BLaER1 treated with 17β-estradiol and CSF1 and Interleukin-3, amounts not matched to agents 10 nM and 100 nM (cell line): ENCODE data around the gene CP.
"Not testable (repeated sequence)": the region's sequence is repeated elsewhere in the genome, so short reads cannot be mapped to it uniquely, and the experiment has no call there.

ENCODE experiments used
- H3K27ac ChIP-seq, 11 experiments: shearing (Covaris generic); formaldehyde crosslinking; 2 replicates each; pipeline ENCODE4 v1.8.1; 2022
- H3K27me3 ChIP-seq, 11 experiments: shearing (Covaris generic); formaldehyde crosslinking; 2 replicates each; pipeline ENCODE4 v1.8.1; 2022
- H3K36me3 ChIP-seq, 11 experiments: shearing (Covaris generic); formaldehyde crosslinking; 2 replicates each; pipeline ENCODE4 v1.8.1; 2022
- H3K4me1 ChIP-seq, 10 experiments: shearing (Covaris generic); formaldehyde crosslinking; 2 replicates each; pipeline ENCODE4 v1.8.1; 2022
- H3K4me2 ChIP-seq, 11 experiments: shearing (Covaris generic); formaldehyde crosslinking; 2 replicates each; pipeline ENCODE4 v1.8.1; 2022
- H3K4me3 ChIP-seq, 10 experiments: shearing (Covaris generic); formaldehyde crosslinking; 2 replicates each; pipeline ENCODE4 v1.8.1; 2022
- H3K9ac ChIP-seq, 11 experiments: shearing (Covaris generic); formaldehyde crosslinking; 2 replicates each; pipeline ENCODE4 v1.8.1; 2022
- H3K9me3 ChIP-seq, 11 experiments: shearing (Covaris generic); formaldehyde crosslinking; replicated peaks in 1 of 11; 2 replicates each; pipeline ENCODE4 v1.8.1; 2022
- H4K20me1 ChIP-seq, 11 experiments: shearing (Covaris generic); formaldehyde crosslinking; 2 replicates each; pipeline ENCODE4 v1.8.1; 2022
- Cebpa-rat ChIP-seq, 11 experiments: shearing (Covaris generic); IDR thresholded peaks; 2 replicates each; pipeline ENCODE4 v1.8.1; 2022

Gene CP

GRCh38 chr3:149234671-149235245 is 13.1 kb upstream of the CP start:
- H3K27ac ChIP-seq: no peak overlapping the region
- H3K27me3 ChIP-seq: no peaks in the 10 kb centered on the region
- peaks cover 0 to 26% (median 0%) of the 10 kb centered on the region in 10 experiments; a peak in 7 of 20 replicates for H3K4me1 ChIP-seq
- TF ChIP-seq Cebpa-rat (IDR thresholded peaks at IDR 0.05): no peak
- H3K9me3 ChIP-seq: peaks cover 0 to 14% (median 0%) of the 10 kb centered on the region in 11 experiments; a peak in 5 of 22 replicates
- peak overlapping the region in 4 of 11 experiments; percentile 18 to 52 (median 48); a peak in 6 of 22 replicates for H3K4me2 ChIP-seq
- no peaks in the 10 kb centered on the region for H3K36me3 ChIP-seq
- no peak overlapping the region for H3K9ac ChIP-seq
- H3K4me3 ChIP-seq: no peak overlapping the region
- H4K20me1 ChIP-seq: no peaks in the 10 kb centered on the region

- Histone ChIP-seq H3K4me2 (peak overlapping the region in 2 of 11 experiments; percentile 30 to 34; a peak in 3 of 22 replicates), H3K27ac (no peak overlapping the region), H3K36me3 (no peaks in the 10 kb centered on the region), H3K27me3 (no peaks in the 10 kb centered on the region), H3K4me1 (peaks cover 0 to 26% (median 0%) of the 10 kb centered on the region in 10 experiments; a peak in 7 of 20 replicates), H4K20me1 (no peaks in the 10 kb centered on the region), H3K4me3 (no peak overlapping the region), H3K9ac (no peak overlapping the region), H3K9me3 (peaks cover 0 to 14% (median 0%) of the 10 kb centered on the region in 11 experiments; a peak in 5 of 22 replicates)
- TF ChIP-seq Cebpa-rat (IDR thresholded peaks at IDR 0.05): no peak
Observed at GRCh38 chr3:149233323-149233722, 11.7 kb upstream of the CP start.

DNA sequence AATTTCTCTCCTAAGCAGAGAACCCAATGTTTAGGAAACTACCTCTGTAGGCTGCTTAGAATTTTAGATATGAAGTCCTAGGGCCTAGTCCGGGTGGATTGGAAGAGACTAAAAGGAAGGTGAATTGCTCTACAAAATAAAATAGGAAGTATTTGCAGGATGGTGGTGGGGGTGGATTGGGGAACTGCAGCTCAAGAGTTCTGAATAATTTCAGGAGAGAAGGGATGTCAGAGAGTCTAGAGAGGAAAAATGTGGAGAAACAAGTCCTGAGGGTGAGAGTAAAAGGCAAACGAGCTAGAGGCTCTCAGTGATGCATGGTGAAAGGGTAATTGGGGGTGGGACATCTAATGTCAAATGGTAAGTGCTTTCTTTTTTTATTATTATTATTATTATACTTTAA is 10.2 kb upstream of the CP start:
- Histone ChIP-seq H4K20me1 (no peaks in the 10 kb centered on the region), H3K9ac (no peak overlapping the region), H3K9me3 (peaks cover 0 to 10% (median 0%) of the 10 kb centered on the region in 11 experiments; a peak in 5 of 22 replicates), H3K4me2 (peak overlapping the region in 2 of 11 experiments; percentile 20 to 36; a peak in 1 of 22 replicates), H3K36me3 (no peaks in the 10 kb centered on the region), H3K27me3 (no peaks in the 10 kb centered on the region), H3K4me3 (no peak overlapping the region), H3K27ac (no peak overlapping the region), H3K4me1 (peaks cover 0 to 26% (median 0%) of the 10 kb centered on the region in 10 experiments; a peak in 7 of 20 replicates)
- TF ChIP-seq Cebpa-rat (IDR thresholded peaks at IDR 0.05): no peak

- Histone ChIP-seq H3K4me3 (no peak overlapping the region), H3K9ac (no peak overlapping the region), H3K4me1 (peaks cover 17 to 35% (median 23%) of the 10 kb centered on the region in 10 experiments; a peak in 19 of 20 replicates), H3K4me2 (no peak overlapping the region), H3K27me3 (no peaks in the 10 kb centered on the region), H3K36me3 (no peaks in the 10 kb centered on the region), H3K27ac (no peak overlapping the region), H3K9me3 (0 out of 22 replicates have a peak, but pooled peaks cover 0 to 6% (median 0%) of the 10 kb centered on the region in 11 experiments), H4K20me1 (no peaks in the 10 kb centered on the region)
- TF ChIP-seq Cebpa-rat (IDR thresholded peaks at IDR 0.05): no peak
Observed at GRCh38 chr3:149227591-149228268, 6.1 kb upstream of the CP start.

- no peak overlapping the region for H3K4me3 ChIP-seq
- no peaks in the 10 kb centered on the region for H3K27me3 ChIP-seq
- no peaks in the 10 kb centered on the region for H4K20me1 ChIP-seq
- TF ChIP-seq Cebpa-rat (IDR thresholded peaks at IDR 0.05): no peak
- no peak overlapping the region for H3K9ac ChIP-seq
- no peak overlapping the region for H3K27ac ChIP-seq
- 0 out of 22 replicates have a peak, but pooled peaks cover 0 to 6% (median 0%) of the 10 kb centered on the region in 11 experiments for H3K9me3 ChIP-seq
- H3K36me3 ChIP-seq: no peaks in the 10 kb centered on the region
- no peak overlapping the region for H3K4me2 ChIP-seq
- H3K4me1 ChIP-seq: peaks cover 17 to 33% (median 23%) of the 10 kb centered on the region in 10 experiments; a peak in 19 of 20 replicates
Observed at GRCh38 chr3:149226776-149227175, 5.1 kb upstream of the CP start.

DNA sequence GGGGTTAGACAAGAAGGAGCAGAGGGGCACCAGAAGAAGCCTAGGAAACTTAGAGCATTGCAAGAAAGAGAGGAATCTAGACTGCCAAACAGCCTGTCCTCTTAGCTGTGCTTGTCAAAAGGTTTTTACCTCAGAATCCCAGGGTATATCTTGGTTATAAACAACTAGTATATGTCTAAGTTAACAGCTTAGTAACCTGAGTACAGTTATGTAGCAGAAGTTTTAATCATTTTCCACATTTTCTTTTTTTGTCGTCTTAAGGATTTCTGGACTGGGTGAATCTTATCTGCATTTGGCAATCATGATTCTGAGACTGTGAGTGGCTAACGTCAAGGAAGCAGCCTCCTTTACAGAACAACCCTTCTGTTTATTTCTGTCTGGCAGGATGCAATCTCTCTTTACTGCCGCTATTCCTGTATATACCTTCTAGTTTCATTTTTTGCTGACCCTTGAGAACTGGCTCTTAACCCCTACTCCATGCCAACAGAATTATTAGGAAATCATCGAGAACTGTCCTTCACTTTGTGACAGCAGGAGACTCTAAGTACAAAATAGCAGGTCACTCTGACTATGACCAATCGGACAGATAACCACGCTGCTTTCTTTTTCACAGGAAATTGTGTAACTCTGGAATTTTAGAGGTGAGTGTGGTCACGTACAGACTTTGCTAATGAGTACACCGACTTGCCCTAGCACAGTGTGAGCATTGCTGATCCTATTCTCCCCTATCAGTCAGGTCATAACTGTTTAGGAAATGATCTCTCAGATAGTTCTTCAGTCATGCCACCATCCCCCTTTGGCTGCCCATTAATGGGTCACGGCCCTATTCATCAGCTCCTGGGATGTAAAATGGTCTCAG is 3.3 kb upstream of the CP start:
- 0 out of 22 replicates have a peak, but pooled peaks cover 0 to 6% (median 0%) of the 10 kb centered on the region in 11 experiments for H3K9me3 ChIP-seq
- peak overlapping the region in 10 of 11 experiments; percentile 13 to 81 (median 45); a peak in 15 of 22 replicates for H3K27ac ChIP-seq
- H3K9ac ChIP-seq: peak overlapping the region in 10 of 11 experiments; percentile 7 to 71 (median 22); a peak in 12 of 22 replicates

GRCh38 chr3:149223461-149223820 is 1.8 kb upstream of the CP start:
- Histone ChIP-seq H3K36me3 (no peaks in the 10 kb centered on the region), H3K4me2 (peak overlapping the region; percentile 37 to 95 (median 55); a peak in 20 of 22 replicates), H4K20me1 (no peaks in the 10 kb centered on the region), H3K4me3 (no peak overlapping the region), H3K4me1 (peaks cover 17 to 30% (median 23%) of the 10 kb centered on the region in 10 experiments; a peak in 19 of 20 replicates), H3K9ac (no peak overlapping the region), H3K9me3 (peaks cover 0 to 13% (median 0%) of the 10 kb centered on the region in 11 experiments; a peak in 1 of 22 replicates), H3K27me3 (no peaks in the 10 kb centered on the region), H3K27ac (peak overlapping the region in 3 of 11 experiments; percentile 7 to 81 (median 72); a peak in 3 of 22 replicates)
- TF ChIP-seq Cebpa-rat (IDR thresholded peaks at IDR 0.05): no peak

More for the DNA sequence above, 3.3 kb upstream of the CP start:
- Histone ChIP-seq H3K36me3 (no peaks in the 10 kb centered on the region), H3K4me2 (peak overlapping the region; percentile 53 to 95 (median 66)), H4K20me1 (no peaks in the 10 kb centered on the region), H3K4me3 (peak overlapping the region in 5 of 10 experiments; percentile 20 to 50 (median 40); a peak in 8 of 20 replicates), H3K4me1 (peaks cover 17 to 30% (median 23%) of the 10 kb centered on the region in 10 experiments; a peak in 19 of 20 replicates), H3K27me3 (no peaks in the 10 kb centered on the region)
- peak in 2 of 11 experiments; percentile 42 to 65; a peak in 2 of 22 replicates for TF ChIP-seq Cebpa-rat (IDR thresholded peaks at IDR 0.05)

- H3K9ac ChIP-seq, H3K27me3 ChIP-seq, H3K9me3 ChIP-seq, H4K20me1 ChIP-seq, H3K4me3 ChIP-seq, H3K4me2 ChIP-seq, H3K27ac ChIP-seq, H3K36me3 ChIP-seq: not testable (repeated sequence)
- peaks cover 11 to 21% (median 14%) of the 10 kb centered on the region in 10 experiments; a peak in 19 of 20 replicates for H3K4me1 ChIP-seq
Observed at GRCh38 chr3:149219380-149220121, 2.1 kb downstream of the CP start.
